CD4-positive, alpha-beta T cell treated with Interferon gamma for 1 hour (primary cell): ENCODE data around the gene CXCL10.

Experiments
- DNase-seq: peaks from one replicate; pipeline ENCODE4 v3.0.0-alpha.2; 2020

CXCL10 gene

DNA sequence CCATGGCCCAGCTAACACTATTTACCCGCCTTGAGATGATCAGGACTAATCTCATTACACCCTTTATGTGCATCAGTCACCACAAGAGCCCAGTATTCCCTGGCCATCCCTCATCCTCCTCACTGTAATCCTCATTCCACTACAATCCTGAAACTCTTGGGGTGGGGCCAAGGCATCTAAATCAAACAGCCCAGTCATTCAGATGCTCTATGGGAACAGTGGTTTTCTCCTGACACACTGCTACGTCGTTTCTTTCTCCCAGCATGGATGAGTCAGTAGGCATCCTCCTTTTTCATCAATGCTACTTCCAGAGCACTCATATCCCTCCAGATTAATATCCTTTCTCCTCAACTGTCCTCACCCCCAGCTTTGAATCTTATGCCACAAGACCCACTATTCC, 38.2 kb downstream of the CXCL10 start:
- DNase-seq, result no peak

DNA sequence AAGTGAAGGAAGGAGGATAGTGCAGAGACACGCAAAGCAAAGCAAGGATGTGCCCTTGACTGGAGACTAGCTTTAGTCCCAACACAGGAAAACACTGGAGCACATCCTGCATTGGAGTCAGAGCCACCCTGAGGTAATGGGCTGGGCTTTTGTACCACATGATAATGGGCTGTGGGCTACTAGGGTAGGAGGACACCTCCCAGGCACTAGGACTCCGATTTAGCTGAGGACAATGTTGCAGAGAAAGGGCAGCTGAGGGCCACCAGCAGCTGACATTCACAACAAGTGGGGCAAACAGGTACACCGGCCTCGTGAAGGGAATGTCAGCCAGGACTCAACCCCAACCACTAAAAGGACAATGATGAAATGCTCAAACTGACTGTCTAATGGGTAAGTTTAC, 42.7 kb downstream of the CXCL10 start:
- no peak for DNase-seq

DNA sequence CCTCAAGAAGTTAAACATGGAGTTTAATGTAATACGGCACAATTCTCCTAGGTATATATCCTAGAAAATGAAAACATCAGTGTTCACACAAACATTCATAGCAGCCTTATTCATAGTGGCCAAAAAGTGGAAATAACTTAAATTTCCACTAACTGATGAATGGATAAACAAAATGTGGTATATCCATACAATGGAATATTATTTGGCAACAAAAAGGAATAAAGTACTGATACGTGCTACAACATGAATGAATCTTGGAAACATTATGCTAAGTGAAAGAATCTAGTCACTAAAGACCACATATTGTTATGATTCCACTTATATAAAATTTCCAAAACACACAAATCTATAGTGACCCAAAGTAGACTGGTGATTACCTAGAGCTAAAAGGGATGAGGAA, 47.1 kb downstream of the CXCL10 start:
- DNase-seq, result no peak

DNA sequence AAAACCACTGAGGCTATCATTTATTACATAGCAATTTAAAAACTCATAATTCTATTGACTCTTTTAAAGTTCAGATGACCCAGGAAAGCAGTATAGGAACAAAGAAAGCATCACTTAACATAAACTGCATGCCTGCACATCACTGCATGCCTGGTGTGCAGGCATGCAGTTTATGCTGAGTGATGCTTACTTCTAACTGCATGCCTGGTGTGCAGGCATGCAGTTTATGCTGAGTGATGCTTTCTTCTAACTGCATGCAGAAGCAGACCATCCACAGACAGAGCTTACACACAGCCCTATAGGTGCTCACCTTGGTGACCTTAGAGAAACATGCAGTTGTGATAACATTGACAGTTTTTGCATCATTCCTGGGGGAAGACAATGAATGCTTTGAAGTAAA, 49.5 kb downstream of the CXCL10 start:
- no peak for DNase-seq
